BJ (cell line): ENCODE data around the gene INPP5E. TPM values are rescaled to one million over a fixed set of nuclear protein-coding genes. Genes with fewer than 3 reads are reported as not detected.

Experiments used
- CTCF ChIA-PET: fragments of 350-600 bp; formaldehyde crosslinking; extraction: SDS; loops from one replicate; lab custom pipeline; 2021; ENCODE audit warnings: antibody characterized with exemption, inconsistent platforms; lab: Yijun Ruan, JAX
- POLR2A ChIA-PET: fragments of 300-600 bp; sonication (Branson Sonifier 250); formaldehyde crosslinking; extraction: SDS; loops from one replicate; lab custom pipeline; 2021; ENCODE audit warnings: antibody characterized with exemption; lab: Charles Lee
- DNase-seq: peaks from one replicate; pipeline ENCODE4 v3.0.0-alpha.2; 2011; ENCODE audit warnings: low read depth
- H3K27me3 ChIP-seq: 2 replicates; pipeline ENCODE4 v1.6.0; 2011; ENCODE audit warnings: low read length; ENCODE audit not compliant: control insufficient read depth, insufficient read depth
- H3K36me3 ChIP-seq: 2 replicates; pipeline ENCODE4 v1.5.1; 2011; ENCODE audit warnings: low read length; ENCODE audit not compliant: control insufficient read depth, insufficient read depth
- H3K4me3 ChIP-seq: 2 replicates; pipeline ENCODE4 v1.5.1; 2011; ENCODE audit warnings: low read depth, mild to moderate bottlenecking, control low read depth, low read length
- CTCF ChIP-seq: IDR thresholded peaks from 2 replicates; pipeline ENCODE4 v1.5.1; 2011; ENCODE audit warnings: low read depth, mild to moderate bottlenecking, control low read depth, inconsistent platforms, low read length, moderate library complexity; ENCODE audit not compliant: insufficient read depth
- polyA plus RNA-seq: library from polyadenylated mRNA; depleted of rRNA; stranded (reverse); fragments of >200 nt; gene quantifications from 2 replicates; pipeline ENCODE4 v1.2.3, GENCODE V29; 2011

Gene INPP5E
- polyA plus RNA-seq, 1 experiment, result 5.6 TPM

GRCh38 chr9:136403915-136404800, 35.5 kb downstream of the INPP5E start:
- H3K27me3 ChIP-seq, result no peaks in the 10 kb centered on the region
- no peak overlapping the region for H3K4me3 ChIP-seq
- no peak for TF ChIP-seq CTCF
- ChIA-PET POLR2A (no interaction called here), CTCF (interaction anchor here (6.5 kb wide), 1 partner anchor 92 kb away, joined by 84 read pairs; no protein-coding TSS in a partner anchor)
- H3K36me3 ChIP-seq, result peaks cover 17% of the 10 kb centered on the region
- no peak for DNase-seq

GRCh38 chr9:136403538-136403914, 36.1 kb downstream of the INPP5E start:
- ChIA-PET POLR2A (no interaction called here), CTCF (interaction anchor here (6.5 kb wide), 1 partner anchor 91 kb away, joined by 84 read pairs; no protein-coding TSS in a partner anchor)
- no peak for DNase-seq
- no peaks in the 10 kb centered on the region for H3K27me3 ChIP-seq
- H3K4me3 ChIP-seq, result no peak overlapping the region
- H3K36me3 ChIP-seq, result peaks cover 17% of the 10 kb centered on the region
- TF ChIP-seq CTCF, result no peak

- ChIA-PET CTCF (interaction anchor here (0.6 to 6.5 kb wide), 6 partner anchors 9 to 90 kb away, joined by 3 to 84 read pairs (median 4); partner anchors contain the start of gene DNLZ), POLR2A (interaction anchor here (0.5 kb wide), 1 partner anchor 313 kb away, joined by 4 read pairs; no protein-coding TSS in a partner anchor)
- H3K27me3 ChIP-seq, result no peaks in the 10 kb centered on the region
- peaks cover 15% of the 10 kb centered on the region for H3K36me3 ChIP-seq
- no peak for DNase-seq
- TF ChIP-seq CTCF, result no peak
- H3K4me3 ChIP-seq, result no peak overlapping the region
These were observed 37.6 kb downstream of the INPP5E start for GRCh38 chr9:136402067-136402466.

- H3K36me3 ChIP-seq, result peaks cover 19% of the 10 kb centered on the region
- no peak for TF ChIP-seq CTCF
- POLR2A ChIA-PET, result interaction anchor here (0.5 kb wide), 1 partner anchor 312 kb away, joined by 4 read pairs; no protein-coding TSS in a partner anchor
- no peak for DNase-seq
- H3K27me3 ChIP-seq, result no peaks in the 10 kb centered on the region
- CTCF ChIA-PET, result interaction anchor here (0.8 to 6.5 kb wide), 16 partner anchors 9 to 89 kb away, joined by 3 to 84 read pairs (median 4); partner anchors contain the start of genes DNLZ, ENTR1 and PMPCA
- H3K4me3 ChIP-seq, result no peak overlapping the region
These were observed 38.3 kb downstream of the INPP5E start for GRCh38 chr9:136401173-136401922.
